DND-41 (cell line): ENCODE measurements around the gene TPRG1.

Experiments used
- ATAC-seq: fragments of 200-7000 bp; cut with Tn5 transposase; 3 replicates; pipeline ENCODE4 v1.9.1; 2021; ENCODE audit warnings: low read depth; ENCODE audit not compliant: insufficient read depth
- DNase-seq: peaks from one replicate; pipeline ENCODE4 v3.0.0-alpha.2; 2020
- H2AFZ ChIP-seq: 2 replicates; pipeline ENCODE4 v1.6.0; 2012; ENCODE audit warnings: low read depth, low read length
- H3K27ac ChIP-seq: 2 replicates; pipeline ENCODE4 v1.5.1; 2012; ENCODE audit warnings: low read length, inconsistent platforms
- H3K27me3 ChIP-seq: fragments of 200-600 bp; sonication (generic); 2 replicates; pipeline ENCODE4 v1.6.0; 2012; ENCODE audit warnings: low read length, mild to moderate bottlenecking, inconsistent platforms; ENCODE audit not compliant: insufficient read depth, poor library complexity
- H3K36me3 ChIP-seq: 2 replicates; pipeline ENCODE4 v1.5.1; 2012; ENCODE audit warnings: low read length, inconsistent platforms; ENCODE audit not compliant: insufficient read depth
- H3K4me1 ChIP-seq: 2 replicates; pipeline ENCODE4 v1.5.1; 2012; ENCODE audit warnings: mild to moderate bottlenecking, low read length; ENCODE audit not compliant: insufficient read depth
- H3K4me2 ChIP-seq: 2 replicates; pipeline ENCODE4 v1.6.0; 2012; ENCODE audit warnings: mild to moderate bottlenecking, moderate library complexity, low read length, inconsistent platforms; ENCODE audit not compliant: insufficient read depth
- H3K4me3 ChIP-seq, 2 experiments: fragments of 200-600 bp in 1 of 2; shearing (Covaris generic) in 1 of 2; 2 replicates each; pipeline ENCODE4 v1.5.1; 2012 to 2016; ENCODE audit warnings: inconsistent platforms in 2 of 2, low read length in 2 of 2, mild to moderate bottlenecking in 2 of 2, low read depth in 1 of 2, moderate library complexity in 1 of 2
- H3K79me2 ChIP-seq: 2 replicates; pipeline ENCODE4 v1.6.0; 2012; ENCODE audit warnings: low read length, inconsistent platforms; ENCODE audit not compliant: insufficient read depth
- H3K9ac ChIP-seq: 2 replicates; pipeline ENCODE4 v1.6.0; 2012; ENCODE audit warnings: low read depth, mild to moderate bottlenecking, inconsistent platforms, low read length, moderate library complexity
- H3K9me3 ChIP-seq: 2 replicates; pipeline ENCODE4 v1.5.1; 2012; ENCODE audit warnings: low read length, moderate library complexity, mild to moderate bottlenecking, inconsistent platforms; ENCODE audit not compliant: insufficient read depth, severe bottlenecking
- H4K20me1 ChIP-seq: 2 replicates; pipeline ENCODE4 v1.6.0; 2012; ENCODE audit warnings: low read length; ENCODE audit not compliant: insufficient read depth
- CTCF ChIP-seq: IDR thresholded peaks from 2 replicates; pipeline ENCODE4 v1.5.1; 2012; ENCODE audit warnings: borderline replicate concordance, low read length, moderate library complexity, mild to moderate bottlenecking; ENCODE audit not compliant: poor library complexity, severe bottlenecking; ENCODE audit errors: extremely low read depth
- EZH2 ChIP-seq: IDR thresholded peaks from 3 replicates; pipeline ENCODE4 v1.6.1; 2012; ENCODE audit warnings: borderline replicate concordance, low read depth, mild to moderate bottlenecking, moderate library complexity, low read length, inconsistent platforms; ENCODE audit not compliant: severe bottlenecking

TPRG1 gene

GRCh38 chr3:189235214-189235613 is 63.4 kb downstream of the TPRG1 start:
- Histone ChIP-seq H3K4me3 (no peak overlapping the region), H3K4me1 (no peaks in the 10 kb centered on the region), H3K27ac (no peak overlapping the region), H3K79me2 (no peaks in the 10 kb centered on the region), H3K36me3 (no peaks in the 10 kb centered on the region), H4K20me1 (no peaks in the 10 kb centered on the region), H3K27me3 (peaks cover 33% of the 10 kb centered on the region), H3K4me2 (no peak overlapping the region), H2AFZ (no peak overlapping the region), H3K9ac (no peak overlapping the region), H3K9me3 (no peaks in the 10 kb centered on the region)
- ATAC-seq (no peak), DNase-seq (no peak)
- TF ChIP-seq EZH2 (no peak), CTCF (no peak)

- Histone ChIP-seq H2AFZ (no peak overlapping the region), H3K9me3 (no peaks in the 10 kb centered on the region), H3K79me2 (no peaks in the 10 kb centered on the region), H3K27ac (no peak overlapping the region), H3K27me3 (peaks cover 27% of the 10 kb centered on the region), H3K4me3 (no peak overlapping the region), H3K36me3 (no peaks in the 10 kb centered on the region), H3K9ac (no peak overlapping the region), H3K4me2 (no peak overlapping the region), H4K20me1 (no peaks in the 10 kb centered on the region), H3K4me1 (no peaks in the 10 kb centered on the region)
- TF ChIP-seq EZH2, result no peak
- TF ChIP-seq CTCF, result no peak
- ATAC-seq, result no peak
- DNase-seq, result no peak
Measured at GRCh38 chr3:189236352-189236751, 64.6 kb downstream of the TPRG1 start.

GRCh38 chr3:189237526-189237925 is 65.8 kb downstream of the TPRG1 start:
- ATAC-seq (no peak), DNase-seq (no peak)
- H3K27me3 ChIP-seq, result peaks cover 20% of the 10 kb centered on the region
- no peaks in the 10 kb centered on the region for H3K4me1 ChIP-seq
- H3K9ac ChIP-seq, result no peak overlapping the region
- TF ChIP-seq CTCF (no peak), EZH2 (no peak)
- no peaks in the 10 kb centered on the region for H3K79me2 ChIP-seq
- no peaks in the 10 kb centered on the region for H4K20me1 ChIP-seq
- H3K27ac ChIP-seq, result no peak overlapping the region
- H3K36me3 ChIP-seq, result no peaks in the 10 kb centered on the region
- H3K4me3 ChIP-seq, result no peak overlapping the region
- H3K9me3 ChIP-seq, result no peaks in the 10 kb centered on the region
- no peak overlapping the region for H2AFZ ChIP-seq
- H3K4me2 ChIP-seq, result no peak overlapping the region

- Histone ChIP-seq H3K9ac (no peak overlapping the region), H3K4me2 (no peak overlapping the region), H4K20me1 (no peaks in the 10 kb centered on the region), H3K79me2 (no peaks in the 10 kb centered on the region), H3K27me3 (peaks cover 20% of the 10 kb centered on the region), H3K36me3 (no peaks in the 10 kb centered on the region), H3K4me3 (no peak overlapping the region), H3K27ac (no peak overlapping the region), H3K4me1 (no peaks in the 10 kb centered on the region), H3K9me3 (no peaks in the 10 kb centered on the region), H2AFZ (no peak overlapping the region)
- TF ChIP-seq EZH2 (no peak), CTCF (no peak)
- DNase-seq, result no peak
- no peak for ATAC-seq
Measured at GRCh38 chr3:189238071-189238470, 66.3 kb downstream of the TPRG1 start.
